Measurements from ENCODE around the gene WDR64. TPM values are rescaled to one million over a fixed set of nuclear protein-coding genes. Genes with fewer than 3 reads are reported as not detected.
A peak's percentile ranks its signal among the peaks of the same experiment; 100 is the strongest.

Gene WDR64
- total RNA-seq, 3 donors from 2014 or later (not counting 1 experiment from before 2014, with no cell fraction given): not detected

DNA sequence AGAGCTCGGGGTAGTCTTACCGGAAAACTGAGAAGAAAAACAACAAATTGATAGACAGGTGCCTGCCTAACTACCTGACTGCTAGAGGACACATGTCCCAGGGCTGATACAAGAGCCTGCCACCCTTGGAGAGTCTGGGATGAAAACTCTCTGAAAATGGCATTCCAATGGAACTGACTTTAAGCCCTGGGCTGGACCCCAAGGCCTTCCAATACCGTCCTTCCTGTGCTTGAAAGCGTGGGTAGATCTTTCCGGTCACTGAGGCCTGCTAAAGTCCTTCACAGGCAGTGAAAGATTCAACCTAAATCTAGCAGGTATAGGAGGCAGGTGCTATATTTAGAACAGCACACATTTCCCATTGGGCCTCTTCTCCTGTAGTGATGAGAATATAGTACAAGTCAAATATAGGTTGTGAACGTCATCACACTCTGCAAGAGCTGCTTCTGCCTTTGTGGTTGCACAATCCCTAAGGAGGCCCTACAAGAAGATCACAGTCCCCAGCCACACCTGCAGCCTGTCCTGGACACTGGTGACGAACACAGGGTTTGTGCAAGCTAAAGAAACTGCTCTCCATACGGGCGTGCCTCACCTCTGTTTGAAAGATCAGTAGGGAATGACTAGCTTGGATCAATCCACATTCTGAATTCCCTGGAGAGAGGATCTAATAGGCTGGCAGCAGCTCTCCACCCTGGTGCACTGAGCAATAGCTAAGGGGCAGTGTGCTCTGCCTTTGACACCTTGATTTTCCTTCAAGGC lies 11.0 kb upstream of the WDR64 start:
- Mint-ChIP-seq H3K9me3 (no peaks in the 10 kb centered on the region), H3K27ac (peak overlapping the region; percentile 44 to 61), H3K4me1 (peaks cover 22 to 31% of the 10 kb centered on the region in 2 donors), H3K36me3 (no peaks in the 10 kb centered on the region), H3K4me3 (peak overlapping the region; percentile 82), H3K27me3 (ENCODE audit: low read depth in 2 of 2) (no peaks in the 10 kb centered on the region)
- H3K9me3 ChIP-seq (ENCODE audit: control insufficient read depth, insufficient read depth, low read length): no peaks in the 10 kb centered on the region
- no peaks in the 10 kb centered on the region for H3K36me3 ChIP-seq (ENCODE audit: control insufficient read depth, insufficient read depth, low read length)
- peak overlapping the region; percentile 39 for H3K27ac ChIP-seq (ENCODE audit: low read length)
- H3K27me3 ChIP-seq (ENCODE audit: control insufficient read depth, insufficient read depth, low read length): no peaks in the 10 kb centered on the region
- H3K4me3 ChIP-seq (ENCODE audit: low read length): peak overlapping the region; percentile 42
- intact Hi-C loops (cut with micrococcal nuclease): loop anchor here (1.0 to 5.0 kb wide), 2 partner anchors 206 to 1611 kb away; no protein-coding TSS in a partner anchor
- WGBS (ENCODE audit: insufficient coverage): 84% methylated on average over 9 of the region's 9 CpGs
- TF ChIP-seq, protein P1, sequence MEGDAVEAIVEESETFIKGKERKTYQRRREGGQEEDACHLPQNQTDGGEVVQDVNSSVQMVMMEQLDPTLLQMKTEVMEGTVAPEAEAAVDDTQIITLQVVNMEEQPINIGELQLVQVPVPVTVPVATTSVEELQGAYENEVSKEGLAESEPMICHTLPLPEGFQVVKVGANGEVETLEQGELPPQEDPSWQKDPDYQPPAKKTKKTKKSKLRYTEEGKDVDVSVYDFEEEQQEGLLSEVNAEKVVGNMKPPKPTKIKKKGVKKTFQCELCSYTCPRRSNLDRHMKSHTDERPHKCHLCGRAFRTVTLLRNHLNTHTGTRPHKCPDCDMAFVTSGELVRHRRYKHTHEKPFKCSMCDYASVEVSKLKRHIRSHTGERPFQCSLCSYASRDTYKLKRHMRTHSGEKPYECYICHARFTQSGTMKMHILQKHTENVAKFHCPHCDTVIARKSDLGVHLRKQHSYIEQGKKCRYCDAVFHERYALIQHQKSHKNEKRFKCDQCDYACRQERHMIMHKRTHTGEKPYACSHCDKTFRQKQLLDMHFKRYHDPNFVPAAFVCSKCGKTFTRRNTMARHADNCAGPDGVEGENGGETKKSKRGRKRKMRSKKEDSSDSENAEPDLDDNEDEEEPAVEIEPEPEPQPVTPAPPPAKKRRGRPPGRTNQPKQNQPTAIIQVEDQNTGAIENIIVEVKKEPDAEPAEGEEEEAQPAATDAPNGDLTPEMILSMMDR (IDR thresholded peaks at IDR 0.05): no peak
- ATAC-seq: no peak
- peak in 1 of 2 donors; percentile 20 for DNase-seq
- peaks cover 5% of the 10 kb centered on the region for H3K4me1 ChIP-seq (ENCODE audit: control insufficient read depth, insufficient read depth, low read length)

DNA sequence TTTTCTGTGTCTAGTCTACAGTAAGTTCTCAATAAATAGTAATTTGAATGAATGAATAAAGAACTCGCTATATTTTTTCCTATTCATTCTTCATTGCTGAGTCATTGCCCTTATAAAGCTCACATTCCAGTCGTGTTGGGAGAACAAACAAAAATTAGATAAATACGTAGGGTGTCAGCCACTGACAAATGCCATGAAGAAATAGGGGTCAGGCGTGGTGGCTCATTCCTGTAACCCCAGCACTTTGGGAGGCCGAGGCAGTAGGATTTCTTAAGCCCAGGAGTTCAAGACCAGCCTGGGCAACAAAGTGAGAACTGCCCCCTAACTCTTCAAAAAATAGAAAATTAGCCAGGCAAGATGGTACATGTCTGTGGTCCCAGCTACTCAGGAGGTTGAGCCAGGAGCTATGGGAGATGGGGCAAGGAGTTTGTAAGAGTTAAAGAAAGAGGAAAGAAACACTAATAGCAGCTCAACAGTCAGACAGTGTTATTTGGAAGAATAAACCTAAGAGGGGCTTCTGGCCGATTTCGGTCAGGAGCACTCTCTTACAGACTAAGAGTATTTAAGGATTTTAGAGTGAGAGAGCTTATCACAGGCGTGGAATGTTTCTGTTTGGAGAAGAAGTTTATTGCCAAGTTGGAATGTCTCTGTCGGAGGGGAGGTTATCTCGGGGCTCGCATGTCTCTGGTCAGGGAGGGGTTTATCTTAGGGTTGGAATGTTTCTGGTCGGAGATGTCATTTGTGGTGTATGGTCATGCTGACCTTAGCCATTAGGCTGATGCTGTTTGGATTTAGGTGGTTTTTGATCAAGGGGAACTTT lies 10.1 kb upstream of the WDR64 start:
- intact Hi-C loops (cut with micrococcal nuclease): loop anchor here (5.0 kb wide), 1 partner anchor 1610 kb away; no protein-coding TSS in a partner anchor
- H3K9me3 Mint-ChIP-seq: no peaks in the 10 kb centered on the region
- H3K9me3 ChIP-seq (ENCODE audit: control insufficient read depth, insufficient read depth, low read length): no peaks in the 10 kb centered on the region
- TF ChIP-seq, protein P1 (IDR thresholded peaks at IDR 0.05): no peak
- H3K36me3 ChIP-seq (ENCODE audit: control insufficient read depth, insufficient read depth, low read length): no peaks in the 10 kb centered on the region
- H3K27me3 ChIP-seq (ENCODE audit: control insufficient read depth, insufficient read depth, low read length): no peaks in the 10 kb centered on the region
- no peak for ATAC-seq
- no peak overlapping the region for H3K27ac ChIP-seq (ENCODE audit: low read length)
- no peak for DNase-seq
- no peaks in the 10 kb centered on the region for H3K27me3 Mint-ChIP-seq (ENCODE audit: low read depth in 2 of 2)
- H3K4me3 Mint-ChIP-seq: no peak overlapping the region
- H3K4me1 ChIP-seq (ENCODE audit: control insufficient read depth, insufficient read depth, low read length): peaks cover 5% of the 10 kb centered on the region
- 94% methylated on average over 11 of the region's 12 CpGs for WGBS (ENCODE audit: insufficient coverage)
- no peak overlapping the region for H3K4me3 ChIP-seq (ENCODE audit: low read length)
- no peaks in the 10 kb centered on the region for H3K36me3 Mint-ChIP-seq
- H3K27ac Mint-ChIP-seq: peak overlapping the region in 1 of 2 donors; percentile 44
- H3K4me1 Mint-ChIP-seq: peaks cover 22 to 31% of the 10 kb centered on the region in 2 donors

DNA sequence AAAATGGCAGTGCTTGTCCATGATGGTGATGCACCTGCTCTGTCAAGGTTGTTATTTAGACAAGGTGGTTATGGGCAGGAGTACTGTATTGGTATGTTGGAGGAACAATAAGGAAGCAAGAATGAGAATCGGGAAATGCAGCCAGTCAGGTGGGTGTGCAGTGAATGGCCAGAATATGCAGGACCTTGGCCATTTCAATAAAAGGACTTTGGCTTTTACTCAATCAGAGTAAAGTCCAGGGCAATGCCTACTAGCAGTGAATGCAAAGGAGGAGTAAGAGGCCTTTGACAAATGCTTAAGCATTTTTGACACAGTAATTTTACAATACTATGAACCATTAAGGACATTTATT lies 9.5 kb upstream of the WDR64 start:
- Mint-ChIP-seq H3K9me3 (no peaks in the 10 kb centered on the region), H3K27me3 (ENCODE audit: low read depth in 2 of 2) (no peaks in the 10 kb centered on the region), H3K27ac (peak overlapping the region in 1 of 2 donors; percentile 44), H3K36me3 (no peaks in the 10 kb centered on the region), H3K4me1 (peaks cover 17 to 27% of the 10 kb centered on the region in 2 donors), H3K4me3 (no peak overlapping the region)
- DNase-seq (no peak), ATAC-seq (no peak)
- H3K9me3 ChIP-seq (ENCODE audit: control insufficient read depth, insufficient read depth, low read length): no peaks in the 10 kb centered on the region
- intact Hi-C loops (cut with micrococcal nuclease): loop anchor here (5.0 kb wide), 1 partner anchor 1610 kb away; no protein-coding TSS in a partner anchor
- no peak overlapping the region for H3K27ac ChIP-seq (ENCODE audit: low read length)
- no peaks in the 10 kb centered on the region for H3K36me3 ChIP-seq (ENCODE audit: control insufficient read depth, insufficient read depth, low read length)
- H3K4me1 ChIP-seq (ENCODE audit: control insufficient read depth, insufficient read depth, low read length): peaks cover 5% of the 10 kb centered on the region
- H3K4me3 ChIP-seq (ENCODE audit: low read length): no peak overlapping the region
- WGBS (ENCODE audit: insufficient coverage): 93% methylated on average over 1 of the region's 1 CpG
- TF ChIP-seq, protein P1 (IDR thresholded peaks at IDR 0.05): no peak
- no peaks in the 10 kb centered on the region for H3K27me3 ChIP-seq (ENCODE audit: control insufficient read depth, insufficient read depth, low read length)

All from natural killer cell (primary cell).